Stimulated activated CD8-positive, alpha-beta memory T cell treated with anti-CD3 and anti-CD28 coated beads, Interleukin-4, amount 100 ng/mL, for 48 hours (primary cell): ENCODE results near the gene TBX15.

Experiments
- DNase-seq: peaks from one replicate; pipeline ENCODE4 v3.0.0-alpha.2; 2020

Gene TBX15

GRCh38 chr1:118988186-118989005 is at the start of gene TBX15:
Gene TBX15, minus strand, starts transcription at chr1:118988343. Its CDS starts 548 bp downstream, at chr1:118987795.
- no peak for DNase-seq

GRCh38 chr1:119034359-119034758 is 46.2 kb upstream of the TBX15 start:
- no peak for DNase-seq

GRCh38 chr1:119032986-119033385 is 44.8 kb upstream of the TBX15 start:
- DNase-seq, result no peak

- DNase-seq, result no peak
Observed at GRCh38 chr1:119027759-119028158, 39.6 kb upstream of the TBX15 start.

- DNase-seq, result no peak
Observed at GRCh38 chr1:119026956-119027355, 38.8 kb upstream of the TBX15 start.

GRCh38 chr1:119015547-119015946 is 27.4 kb upstream of the TBX15 start:
- no peak for DNase-seq

- DNase-seq, result no peak
Observed at GRCh38 chr1:119012383-119012782, 24.2 kb upstream of the TBX15 start.

- DNase-seq, result no peak
Observed at GRCh38 chr1:119011706-119012105, 23.6 kb upstream of the TBX15 start.

GRCh38 chr1:119011116-119011515 is 23.0 kb upstream of the TBX15 start:
- no peak for DNase-seq

- no peak for DNase-seq
Observed at GRCh38 chr1:119010201-119010600, 22.1 kb upstream of the TBX15 start.

- DNase-seq, result no peak
Observed at GRCh38 chr1:119009312-119009655, 21.1 kb upstream of the TBX15 start.

GRCh38 chr1:119008483-119009311 is 20.6 kb upstream of the TBX15 start:
- no peak for DNase-seq

- DNase-seq, result no peak
Observed at GRCh38 chr1:119007670-119008482, 19.7 kb upstream of the TBX15 start.

- DNase-seq, result no peak
Observed at GRCh38 chr1:119007339-119007669, 19.2 kb upstream of the TBX15 start.

- DNase-seq, result no peak
Observed at GRCh38 chr1:119006406-119007279, 18.5 kb upstream of the TBX15 start.

GRCh38 chr1:119005724-119006405 is 17.7 kb upstream of the TBX15 start:
- DNase-seq, result no peak

GRCh38 chr1:119004781-119005180 is 16.6 kb upstream of the TBX15 start:
- no peak for DNase-seq

- DNase-seq, result no peak
Observed at GRCh38 chr1:119004129-119004527, 16.0 kb upstream of the TBX15 start.

GRCh38 chr1:119003413-119004128 is 15.4 kb upstream of the TBX15 start:
- DNase-seq, result no peak

- no peak for DNase-seq
Observed at GRCh38 chr1:119002028-119002686, 14.0 kb upstream of the TBX15 start.
